HepG2 (cell line): ENCODE data around the gene SMTNL1. TPM values are rescaled to one million over a fixed set of nuclear protein-coding genes. Genes with fewer than 3 reads are reported as not detected.

ENCODE experiments used
- CEBPB ChIP-seq: IDR thresholded peaks from 2 replicates; pipeline ENCODE4 v1.6.1; 2011; ENCODE audit warnings: low read depth, low read length, improper control_type of control experiment, borderline replicate concordance
- EEA1 ChIP-seq: sonication (generic); formaldehyde crosslinking; IDR thresholded peaks from 2 replicates; pipeline ENCODE4 v1.5.1; 2020; ENCODE audit warnings: mild to moderate bottlenecking, missing genetic modification reagents, borderline replicate concordance
- HIC2 ChIP-seq: sonication (generic); formaldehyde crosslinking; IDR thresholded peaks from 2 replicates; pipeline ENCODE4 v1.9.0; 2022; ENCODE audit warnings: low read depth, missing genetic modification reagents
- KDM5B ChIP-seq: sonication (generic); formaldehyde crosslinking; IDR thresholded peaks from 2 replicates; pipeline ENCODE4 v1.4.0; 2020; ENCODE audit warnings: missing genetic modification reagents, mild to moderate bottlenecking, borderline replicate concordance
- MLXIP ChIP-seq: sonication (generic); formaldehyde crosslinking; IDR thresholded peaks from 2 replicates; pipeline ENCODE4 v1.9.0; 2021; ENCODE audit warnings: missing genetic modification reagents, borderline replicate concordance
- NFATC3 ChIP-seq: sonication (generic); formaldehyde crosslinking; IDR thresholded peaks from 2 replicates; pipeline ENCODE4 v1.5.1; 2020; ENCODE audit warnings: mild to moderate bottlenecking, missing genetic modification reagents
- POLR2AphosphoS5 ChIP-seq: IDR thresholded peaks from 2 replicates; pipeline ENCODE4 v1.6.1; 2012; ENCODE audit warnings: low read depth, low read length
- RBFOX2 ChIP-seq: fragments of 200-400 bp; formaldehyde crosslinking; IDR thresholded peaks from 2 replicates; pipeline ENCODE4 v1.6.1; 2017; ENCODE audit warnings: low read depth, mild to moderate bottlenecking, low read length
- SALL1 ChIP-seq: sonication (generic); formaldehyde crosslinking; IDR thresholded peaks from 2 replicates; pipeline ENCODE4 v1.8.0; 2022; ENCODE audit warnings: mild to moderate bottlenecking, missing genetic modification reagents
- STAG1 ChIP-seq: sonication (generic); formaldehyde crosslinking; IDR thresholded peaks from 2 replicates; pipeline ENCODE4 v1.4.0; 2020; ENCODE audit warnings: missing genetic modification reagents
- SYNCRIP ChIP-seq: fragments of 200-400 bp; formaldehyde crosslinking; IDR thresholded peaks from 2 replicates; pipeline ENCODE4 v1.6.1; 2018; ENCODE audit warnings: mild to moderate bottlenecking, low read depth, low read length; ENCODE audit not compliant: insufficient read depth
- TAF1 ChIP-seq: sonication (generic); formaldehyde crosslinking; IDR thresholded peaks from 2 replicates; pipeline ENCODE4 v1.4.0; 2020; ENCODE audit warnings: missing genetic modification reagents
- ZMYM4 ChIP-seq: sonication (generic); formaldehyde crosslinking; IDR thresholded peaks from 2 replicates; pipeline ENCODE4 v1.8.1; 2023; ENCODE audit warnings: mild to moderate bottlenecking, missing genetic modification reagents
- ZNF331 ChIP-seq: sonication (generic); formaldehyde crosslinking; IDR thresholded peaks from 2 replicates; pipeline ENCODE4 v1.4.0; 2020; ENCODE audit warnings: missing genetic modification reagents
- ZNF710 ChIP-seq: sonication (generic); formaldehyde crosslinking; IDR thresholded peaks from 2 replicates; pipeline ENCODE4 v1.5.0; 2020; ENCODE audit warnings: mild to moderate bottlenecking, missing genetic modification reagents, borderline replicate concordance
- ZNF780A ChIP-seq: sonication (generic); formaldehyde crosslinking; IDR thresholded peaks from 2 replicates; pipeline ENCODE4 v1.8.0; 2022; ENCODE audit warnings: mild to moderate bottlenecking, missing genetic modification reagents, moderate library complexity
- ZNF841 ChIP-seq: sonication (generic); formaldehyde crosslinking; IDR thresholded peaks from 2 replicates; pipeline ENCODE4 v1.8.1; 2023; ENCODE audit warnings: missing genetic modification reagents, borderline replicate concordance
- polyA plus RNA-seq, 8 experiments: library from polyadenylated mRNA; depleted of rRNA in 3 of 8; stranded (reverse) in 7 of 8; unstranded in 1 of 8; fragments of >200 nt; fragmentation: Illumina TruSeq in 4 of 8; extraction: Trizol in 4 of 8; gene quantifications; 2 replicates each; pipeline versions ENCODE4 v1.2.1 to v1.2.3, GENCODE V29; 2011 to 2016; ENCODE audit warnings: low read depth in 4 of 8, missing spikeins in 1 of 8, mixed read lengths in 1 of 8; ENCODE audit not compliant: insufficient read depth in 1 of 8
- total RNA-seq, 5 experiments: library from RNA; depleted of rRNA; stranded (reverse); fragments of >200 nt; fragmentation: Illumina TruSeq; extraction: Trizol; gene quantifications; 2 replicates each; pipeline ENCODE4 v1.2.3, GENCODE V29; 2016; ENCODE audit warnings: low read depth in 1 of 5
- TF ChIP-seq, protein P1 (sequence below): sonication (generic); formaldehyde crosslinking; IDR thresholded peaks from 2 replicates; pipeline ENCODE4 v1.4.0; 2020; ENCODE audit warnings: missing genetic modification reagents, borderline replicate concordance

Gene SMTNL1
- total and polyA plus RNA-seq, 2 of the 13 experiments (the other 11 are each of a cell fraction or from before 2014, with no cell fraction given) = 0.04 TPM; not detected in 1

DNA sequence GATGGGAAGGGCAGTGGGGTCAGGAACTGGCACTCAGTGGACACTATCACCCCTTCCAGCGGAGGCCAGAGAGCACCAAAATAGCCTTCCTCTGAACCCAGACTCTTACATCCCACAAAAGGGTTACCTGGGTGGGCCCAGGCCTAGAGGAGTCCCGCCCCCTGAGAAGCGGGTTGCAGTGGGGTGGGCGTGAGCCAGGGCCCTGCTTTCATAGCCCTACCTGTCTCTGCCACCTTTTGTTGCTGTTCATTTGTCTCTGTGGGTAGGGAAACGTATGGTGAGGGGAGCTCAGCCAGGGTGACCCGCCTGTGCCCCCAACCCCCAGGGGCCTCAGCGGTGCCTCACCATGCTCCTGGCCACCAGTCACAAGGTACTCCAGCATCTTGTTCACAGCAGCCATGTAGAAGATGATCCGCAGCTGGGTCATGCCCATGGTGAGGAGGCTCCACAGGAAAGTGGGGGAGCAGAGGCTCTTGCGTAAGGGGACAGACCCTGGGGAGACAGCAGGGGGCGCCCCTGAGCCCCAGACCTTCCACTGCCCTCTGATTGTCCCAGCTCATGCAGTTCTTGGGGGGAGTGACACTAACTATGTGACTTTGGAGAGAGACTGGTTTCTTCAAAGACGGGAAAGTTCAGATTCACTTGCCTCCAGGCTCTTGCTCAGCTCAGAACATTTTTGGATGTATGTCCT, 45.9 kb upstream of the SMTNL1 start (continued):
- TF ChIP-seq SALL1 (CRISPR knock-in tag) (peak; percentile 18; the same call in 1 of the 2 replicates), ZNF331 (CRISPR knock-in tag) (peak; percentile 32; the same call in 1 of the 2 replicates), POLR2AphosphoS5 (no peak), CEBPB (peak; percentile 90), SYNCRIP (no peak), HIC2 (CRISPR knock-in tag) (no peak), MLXIP (no peak), ZNF780A (CRISPR knock-in tag) (no peak), STAG1 (CRISPR knock-in tag) (peak; percentile 68), ZNF710 (CRISPR knock-in tag) (peak; percentile 35; the same call in 1 of the 2 replicates), KDM5B (peak; percentile 22; the same call in 1 of the 2 replicates), RBFOX2 (peak; percentile 43; the same call in 1 of the 2 replicates), NFATC3 (CRISPR knock-in tag) (no peak), EEA1 (CRISPR knock-in tag) (no peak), TAF1 (CRISPR knock-in tag) (no peak), ZMYM4 (CRISPR knock-in tag) (0 out of 2 replicates have a peak, but pooled peaks have one; percentile 25), ZNF841 (no peak)
- TF ChIP-seq, protein P1, sequence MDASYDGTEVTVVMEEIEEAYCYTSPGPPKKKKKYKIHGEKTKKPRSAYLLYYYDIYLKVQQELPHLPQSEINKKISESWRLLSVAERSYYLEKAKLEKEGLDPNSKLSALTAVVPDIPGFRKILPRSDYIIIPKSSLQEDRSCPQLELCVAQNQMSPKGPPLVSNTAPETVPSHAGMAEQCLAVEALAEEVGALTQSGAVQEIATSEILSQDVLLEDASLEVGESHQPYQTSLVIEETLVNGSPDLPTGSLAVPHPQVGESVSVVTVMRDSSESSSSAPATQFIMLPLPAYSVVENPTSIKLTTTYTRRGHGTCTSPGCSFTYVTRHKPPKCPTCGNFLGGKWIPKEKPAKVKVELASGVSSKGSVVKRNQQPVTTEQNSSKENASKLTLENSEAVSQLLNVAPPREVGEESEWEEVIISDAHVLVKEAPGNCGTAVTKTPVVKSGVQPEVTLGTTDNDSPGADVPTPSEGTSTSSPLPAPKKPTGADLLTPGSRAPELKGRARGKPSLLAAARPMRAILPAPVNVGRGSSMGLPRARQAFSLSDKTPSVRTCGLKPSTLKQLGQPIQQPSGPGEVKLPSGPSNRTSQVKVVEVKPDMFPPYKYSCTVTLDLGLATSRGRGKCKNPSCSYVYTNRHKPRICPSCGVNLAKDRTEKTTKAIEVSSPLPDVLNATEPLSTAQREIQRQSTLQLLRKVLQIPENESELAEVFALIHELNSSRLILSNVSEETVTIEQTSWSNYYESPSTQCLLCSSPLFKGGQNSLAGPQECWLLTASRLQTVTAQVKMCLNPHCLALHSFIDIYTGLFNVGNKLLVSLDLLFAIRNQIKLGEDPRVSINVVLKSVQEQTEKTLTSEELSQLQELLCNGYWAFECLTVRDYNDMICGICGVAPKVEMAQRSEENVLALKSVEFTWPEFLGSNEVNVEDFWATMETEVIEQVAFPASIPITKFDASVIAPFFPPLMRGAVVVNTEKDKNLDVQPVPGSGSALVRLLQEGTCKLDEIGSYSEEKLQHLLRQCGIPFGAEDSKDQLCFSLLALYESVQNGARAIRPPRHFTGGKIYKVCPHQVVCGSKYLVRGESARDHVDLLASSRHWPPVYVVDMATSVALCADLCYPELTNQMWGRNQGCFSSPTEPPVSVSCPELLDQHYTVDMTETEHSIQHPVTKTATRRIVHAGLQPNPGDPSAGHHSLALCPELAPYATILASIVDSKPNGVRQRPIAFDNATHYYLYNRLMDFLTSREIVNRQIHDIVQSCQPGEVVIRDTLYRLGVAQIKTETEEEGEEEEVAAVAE = no peak
